Naive thymus-derived CD4-positive, alpha-beta T cell (primary cell): ENCODE data around the gene GPR132. TPM values are rescaled to one million over a fixed set of nuclear protein-coding genes. Genes with fewer than 3 reads are reported as not detected.
"Not testable (repeated sequence)": the region's sequence is repeated elsewhere in the genome, so short reads cannot be mapped to it uniquely, and the experiment has no call there.

Source experiments
- ATAC-seq: fragments of 150-1000 bp; cut with Tn5 transposase; 2 replicates; pipeline ENCODE4 v1.10.0; 2021; ENCODE audit warnings: mild to moderate bottlenecking, moderate library complexity
- CTCF ChIA-PET: fragments of 350-600 bp; sonication (Branson Sonifier 250); formaldehyde crosslinking; loops from one replicate; lab custom pipeline; 2021; ENCODE audit warnings: antibody characterized with exemption; lab: Charles Lee
- POLR2A ChIA-PET: fragments of 350-600 bp; sonication (Branson Sonifier 250); formaldehyde crosslinking; loops from one replicate; lab custom pipeline; 2021; ENCODE audit warnings: antibody characterized with exemption, inconsistent platforms; lab: Charles Lee
- DNase-seq, 9 donors: peaks; one replicate each; pipeline versions ENCODE4 v3.0.0 to v3.0.0-alpha.2; 2020 to 2022; ENCODE audit warnings: mixed read lengths in 1 of 9
- H3K27ac ChIP-seq: one replicate; pipeline ENCODE4 v1.7.0; 2013; ENCODE audit warnings: mild to moderate bottlenecking, low read depth, low read length, moderate library complexity
- H3K27me3 ChIP-seq, 2 donors: one replicate each; pipeline ENCODE4 v1.7.0; 2013; ENCODE audit warnings: low read length in 2 of 2, mild to moderate bottlenecking in 2 of 2, moderate library complexity in 2 of 2; ENCODE audit not compliant: control insufficient read depth in 2 of 2, insufficient read depth in 2 of 2
- H3K36me3 ChIP-seq, 3 experiments: 1 replicate in 2 of 3; 2 replicates in 1 of 3; pipeline ENCODE4 v1.7.0; 2013; ENCODE audit warnings: low read length in 3 of 3, mild to moderate bottlenecking in 3 of 3, moderate library complexity in 1 of 3; ENCODE audit not compliant: insufficient read depth in 3 of 3, control insufficient read depth in 2 of 3
- H3K4me1 ChIP-seq, 2 donors: one replicate each; pipeline ENCODE4 v1.7.0; 2013; ENCODE audit warnings: low read length in 2 of 2, mild to moderate bottlenecking in 2 of 2, moderate library complexity in 1 of 2; ENCODE audit not compliant: control insufficient read depth in 2 of 2, insufficient read depth in 2 of 2
- H3K4me3 ChIP-seq: 2 replicates; pipeline ENCODE4 v1.7.0; 2013; ENCODE audit warnings: mild to moderate bottlenecking, low read length
- H3K9me3 ChIP-seq, 3 experiments: 1 replicate in 2 of 3; 2 replicates in 1 of 3; pipeline ENCODE4 v1.7.0; 2013; ENCODE audit warnings: low read length in 3 of 3; ENCODE audit not compliant: control insufficient read depth in 2 of 3
- H3K27ac Mint-ChIP-seq, 9 donors: one replicate each; pipeline ENCODE4 v1.8.0; 2020 to 2022; ENCODE audit warnings: mixed read lengths in 9 of 9, mild to moderate bottlenecking in 8 of 9, moderate library complexity in 5 of 9, inconsistent platforms in 2 of 9
- H3K27me3 Mint-ChIP-seq, 5 donors: one replicate each; pipeline ENCODE4 v1.8.0; 2021 to 2022; ENCODE audit warnings: mixed read lengths in 5 of 5, mild to moderate bottlenecking in 1 of 5
- H3K36me3 Mint-ChIP-seq, 5 donors: one replicate each; pipeline ENCODE4 v1.8.0; 2020 to 2022; ENCODE audit warnings: mixed read lengths in 5 of 5, mild to moderate bottlenecking in 3 of 5, inconsistent platforms in 1 of 5
- H3K4me1 Mint-ChIP-seq, 7 donors: one replicate each; pipeline ENCODE4 v1.8.0; 2020 to 2022; ENCODE audit warnings: mixed read lengths in 7 of 7, mild to moderate bottlenecking in 3 of 7, inconsistent platforms in 1 of 7
- H3K4me3 Mint-ChIP-seq, 10 donors: one replicate each; pipeline ENCODE4 v1.8.0; 2020 to 2022; ENCODE audit warnings: mild to moderate bottlenecking in 10 of 10, mixed read lengths in 10 of 10, moderate library complexity in 6 of 10, inconsistent platforms in 2 of 10
- H3K9me3 Mint-ChIP-seq, 11 donors: one replicate each; pipeline ENCODE4 v1.8.0; 2020 to 2022; ENCODE audit warnings: mixed read lengths in 11 of 11, mild to moderate bottlenecking in 4 of 11, inconsistent platforms in 1 of 11, moderate library complexity in 1 of 11
- intact Hi-C, 2 donors: fragments of 100-400 bp; cut with micrococcal nuclease; formaldehyde crosslinking; loops; one replicate each; pipeline ENCODE4 v1.15.1; 2023
- polyA plus RNA-seq, 2 donors: library from polyadenylated mRNA; unstranded; fragments of 300-500 nt; fragmentation: Illumina TruSeq; gene quantifications; one replicate each; pipeline ENCODE4 v1.2.3, GENCODE V29; 2021
- total RNA-seq, 6 experiments: library from RNA in 5 of 6; stranded (reverse) in 5 of 6; gene quantifications; 1 replicate in 5 of 6; 2 replicates in 1 of 6; pipeline ENCODE4 v1.2.3 and lab custom pipeline; 2021 to 2026

The GPR132 gene
- total and polyA plus RNA-seq, 7 experiments from 2014 or later: 9.3 to 58.7 (median 40.2) TPM

- H3K4me1 Mint-ChIP-seq: peaks cover 5 to 14% (median 10%) of the 10 kb centered on the region in 7 donors
- ATAC-seq: no peak
- peaks cover 0 to 7% (median 0%) of the 10 kb centered on the region in 5 donors for H3K27me3 Mint-ChIP-seq
- H3K9me3 Mint-ChIP-seq: peaks cover 0 to 3% (median 0%) of the 10 kb centered on the region in 11 donors
- H3K27ac ChIP-seq: no peak overlapping the region
- H3K4me3 Mint-ChIP-seq: no peak overlapping the region
- intact Hi-C loops: loop anchor here (2.0 kb wide), 3 partner anchors 17 to 147 kb away; partner anchors contain the start of gene CLBA1 (in 1 of the 2)
- H3K4me3 ChIP-seq: no peak overlapping the region
- H3K36me3 ChIP-seq: no peaks in the 10 kb centered on the region
- POLR2A ChIA-PET: interaction anchor here (0.7 to 2.5 kb wide), 4 partner anchors 9 to 1434 kb away, joined by 4 to 8 read pairs (median 4); partner anchors contain the start of gene GPR132
- peaks cover 0 to 3% (median 0%) of the 10 kb centered on the region in 5 donors for H3K36me3 Mint-ChIP-seq
- no peak overlapping the region for H3K27ac Mint-ChIP-seq
- no peak for DNase-seq
- H3K27me3 ChIP-seq: no peaks in the 10 kb centered on the region
- H3K9me3 ChIP-seq: no peaks in the 10 kb centered on the region
- peaks cover 0 to 9% of the 10 kb centered on the region in 2 donors for H3K4me1 ChIP-seq
- CTCF ChIA-PET: interaction anchor here (1.0 to 5.5 kb wide), 4 partner anchors 22 to 68 kb away, joined by 3 to 54 read pairs (median 4); partner anchors contain the start of genes CDCA4 and GPR132
Observed at GRCh38 chr14:105043641-105044040, 21.6 kb downstream of the GPR132 start.

- no peaks in the 10 kb centered on the region for H3K36me3 ChIP-seq
- H3K4me3 Mint-ChIP-seq: no peak overlapping the region
- ATAC-seq: no peak
- no peak for DNase-seq
- H3K27me3 Mint-ChIP-seq: peaks cover 0 to 7% (median 0%) of the 10 kb centered on the region in 5 donors
- H3K4me3 ChIP-seq: no peak overlapping the region
- ChIA-PET POLR2A (interaction anchor here (0.8 to 1.9 kb wide), 2 partner anchors 8 to 22 kb away, joined by 4 to 5 read pairs; partner anchors contain the start of gene GPR132), CTCF (interaction anchor here (1.3 to 1.5 kb wide), 2 partner anchors 22 to 62 kb away, joined by 3 to 4 read pairs; partner anchors contain the start of gene CDCA4)
- H3K27ac Mint-ChIP-seq: no peak overlapping the region
- peaks cover 0 to 3% (median 0%) of the 10 kb centered on the region in 11 donors for H3K9me3 Mint-ChIP-seq
- no peak overlapping the region for H3K27ac ChIP-seq
- H3K36me3 Mint-ChIP-seq: peaks cover 0 to 3% (median 0%) of the 10 kb centered on the region in 5 donors
- H3K4me1 ChIP-seq: peaks cover 0 to 9% of the 10 kb centered on the region in 2 donors
- no peaks in the 10 kb centered on the region for H3K27me3 ChIP-seq
- peaks cover 5 to 12% (median 10%) of the 10 kb centered on the region in 7 donors for H3K4me1 Mint-ChIP-seq
- no peaks in the 10 kb centered on the region for H3K9me3 ChIP-seq
- intact Hi-C loops: no loop called here
Observed at GRCh38 chr14:105042813-105043212, 22.4 kb downstream of the GPR132 start.

GRCh38 chr14:105041841-105042765 is 23.1 kb downstream of the GPR132 start:
- DNase-seq (no peak), ATAC-seq (no peak)
- Mint-ChIP-seq H3K36me3 (peaks cover 0 to 3% (median 0%) of the 10 kb centered on the region in 5 donors), H3K27ac (no peak overlapping the region), H3K27me3 (peaks cover 0 to 7% (median 0%) of the 10 kb centered on the region in 5 donors), H3K4me3 (no peak overlapping the region), H3K4me1 (peaks cover 5 to 12% (median 10%) of the 10 kb centered on the region in 7 donors), H3K9me3 (peaks cover 0 to 3% (median 0%) of the 10 kb centered on the region in 11 donors)
- Histone ChIP-seq H3K4me3 (no peak overlapping the region), H3K27ac (no peak overlapping the region), H3K9me3 (no peaks in the 10 kb centered on the region), H3K36me3 (no peaks in the 10 kb centered on the region), H3K27me3 (no peaks in the 10 kb centered on the region), H3K4me1 (peaks cover 0 to 9% of the 10 kb centered on the region in 2 donors)
- ChIA-PET POLR2A (no interaction called here), CTCF (interaction anchor here (0.6 kb wide), 1 partner anchor 277 kb away, joined by 3 read pairs; no protein-coding TSS in a partner anchor)
- intact Hi-C loops: no loop called here

GRCh38 chr14:105039458-105040205 is 25.6 kb downstream of the GPR132 start:
- H3K27me3 ChIP-seq: no peaks in the 10 kb centered on the region
- Mint-ChIP-seq H3K27ac (no peak overlapping the region), H3K9me3 (peaks cover 0 to 1% (median 0%) of the 10 kb centered on the region in 11 donors), H3K4me3 (no peak overlapping the region), H3K27me3 (peaks cover 0 to 3% (median 0%) of the 10 kb centered on the region in 5 donors), H3K36me3 (peaks cover 0 to 1% (median 0%) of the 10 kb centered on the region in 5 donors), H3K4me1 (peaks cover 0 to 5% (median 1%) of the 10 kb centered on the region in 7 donors)
- POLR2A ChIA-PET: no interaction called here
- no peaks in the 10 kb centered on the region for H3K9me3 ChIP-seq
- H3K4me1 ChIP-seq: no peaks in the 10 kb centered on the region
- intact Hi-C loops: no loop called here
- H3K4me3 ChIP-seq: no peak overlapping the region
- H3K27ac ChIP-seq: no peak overlapping the region
- ATAC-seq: no peak
- CTCF ChIA-PET: no interaction called here
- no peaks in the 10 kb centered on the region for H3K36me3 ChIP-seq
- DNase-seq: no peak

- H3K36me3 Mint-ChIP-seq, H3K9me3 ChIP-seq, H3K27me3 ChIP-seq, H3K27ac Mint-ChIP-seq, H3K4me1 ChIP-seq, H3K4me3 Mint-ChIP-seq, H3K4me3 ChIP-seq, intact Hi-C loops, H3K27ac ChIP-seq, H3K27me3 Mint-ChIP-seq, H3K9me3 Mint-ChIP-seq, H3K36me3 ChIP-seq, DNase-seq, ATAC-seq: not testable (repeated sequence)
- CTCF ChIA-PET: interaction anchor here (0.6 to 1.2 kb wide), 4 partner anchors 9 to 237 kb away, joined by 3 to 8 read pairs (median 4); no protein-coding TSS in a partner anchor
- POLR2A ChIA-PET: interaction anchor here (0.6 to 2.8 kb wide), 5 partner anchors 8 to 22 kb away, joined by 3 to 11 read pairs (median 4); partner anchors contain the start of gene CDCA4
- peaks cover 9 to 29% (median 23%) of the 10 kb centered on the region in 7 donors for H3K4me1 Mint-ChIP-seq
Observed at GRCh38 chr14:105035616-105036015, 29.6 kb downstream of the GPR132 start.
